ENCODE results near the gene MACO1.

MACO1 gene

GRCh38 chr1:25468033-25468432 lies 37.3 kb downstream of the MACO1 start:
- no peak for DNase-seq (ENCODE audit: low spot score)
- TF ChIP-seq CTCF (IDR thresholded peaks at IDR 0.05; ENCODE audit: extremely low read depth, insufficient read depth, missing control alignments): no peak
- in situ Hi-C loops (cut with MboI; ENCODE audit: low pct_unique_long_range_greater_than_20kb, low sequenced_read_pairs, unreplicated experiment): no loop called here

- DNase-seq (ENCODE audit: low spot score): no peak
- in situ Hi-C loops (cut with MboI; ENCODE audit: low pct_unique_long_range_greater_than_20kb, low sequenced_read_pairs, unreplicated experiment): no loop called here
- TF ChIP-seq CTCF (IDR thresholded peaks at IDR 0.05; ENCODE audit: extremely low read depth, insufficient read depth, missing control alignments): no peak
Observed at GRCh38 chr1:25469177-25469576, 38.5 kb downstream of the MACO1 start.

- no peak for TF ChIP-seq CTCF (IDR thresholded peaks at IDR 0.05; ENCODE audit: extremely low read depth, insufficient read depth, missing control alignments)
- in situ Hi-C loops (cut with MboI; ENCODE audit: low pct_unique_long_range_greater_than_20kb, low sequenced_read_pairs, unreplicated experiment): no loop called here
- no peak for DNase-seq (ENCODE audit: low spot score)
Observed at GRCh38 chr1:25472471-25472870, 41.8 kb downstream of the MACO1 start.

GRCh38 chr1:25473653-25474225 lies 43.0 kb downstream of the MACO1 start:
- in situ Hi-C loops (cut with MboI; ENCODE audit: low pct_unique_long_range_greater_than_20kb, low sequenced_read_pairs, unreplicated experiment): no loop called here
- DNase-seq (ENCODE audit: low spot score): no peak
- no peak for TF ChIP-seq CTCF (IDR thresholded peaks at IDR 0.05; ENCODE audit: extremely low read depth, insufficient read depth, missing control alignments)

GRCh38 chr1:25474439-25475047 lies 43.8 kb downstream of the MACO1 start:
- DNase-seq (ENCODE audit: low spot score): no peak
- TF ChIP-seq CTCF (IDR thresholded peaks at IDR 0.05; ENCODE audit: extremely low read depth, insufficient read depth, missing control alignments): no peak
- in situ Hi-C loops (cut with MboI; ENCODE audit: low pct_unique_long_range_greater_than_20kb, low sequenced_read_pairs, unreplicated experiment): no loop called here

GRCh38 chr1:25476186-25477097 lies 45.7 kb downstream of the MACO1 start:
- in situ Hi-C loops (cut with MboI; ENCODE audit: low pct_unique_long_range_greater_than_20kb, low sequenced_read_pairs, unreplicated experiment): no loop called here
- no peak for DNase-seq (ENCODE audit: low spot score)
- no peak for TF ChIP-seq CTCF (IDR thresholded peaks at IDR 0.05; ENCODE audit: extremely low read depth, insufficient read depth, missing control alignments)

Measured in GM13977 (cell line).